Activated naive CD8-positive, alpha-beta T cell treated with anti-CD3 and anti-CD28 coated beads, Interleukin-2, amount 10 ng/mL, durations not matched to agents 7 days and 5 days (primary cell): ENCODE data around the gene LRRC42. TPM values are rescaled to one million over a fixed set of nuclear protein-coding genes. Genes with fewer than 3 reads are reported as not detected.

Source experiments
- ATAC-seq: fragments of 150-1000 bp; cut with Tn5 transposase; one replicate; pipeline ENCODE4 v1.10.0; 2021; ENCODE audit warnings: low read depth, moderate library complexity
- POLR2A ChIA-PET: fragments of 350-600 bp; sonication (Branson Sonifier 250); formaldehyde crosslinking; loops from one replicate; lab custom pipeline; 2021; ENCODE audit warnings: antibody characterized with exemption; lab: Charles Lee
- DNase-seq: peaks from one replicate; pipeline ENCODE4 v3.0.0; 2021
- H3K27ac Mint-ChIP-seq: one replicate; pipeline ENCODE4 v1.8.0; 2022; ENCODE audit warnings: mild to moderate bottlenecking, mixed read lengths
- H3K27me3 Mint-ChIP-seq: one replicate; pipeline ENCODE4 v1.8.0; 2022; ENCODE audit warnings: mild to moderate bottlenecking, moderate library complexity, mixed read lengths
- H3K36me3 Mint-ChIP-seq: one replicate; pipeline ENCODE4 v1.8.0; 2021; ENCODE audit warnings: mild to moderate bottlenecking, mixed read lengths
- H3K4me1 Mint-ChIP-seq: one replicate; pipeline ENCODE4 v1.8.0; 2021; ENCODE audit warnings: mixed read lengths
- H3K4me3 Mint-ChIP-seq: one replicate; pipeline ENCODE4 v1.8.0; 2022; ENCODE audit warnings: mild to moderate bottlenecking, moderate library complexity, mixed read lengths
- H3K9me3 Mint-ChIP-seq: one replicate; pipeline ENCODE4 v1.8.0; 2021; ENCODE audit warnings: mixed read lengths
- total RNA-seq, 2 experiments: library from RNA; stranded (reverse); gene quantifications; one replicate each; pipeline ENCODE4 v1.2.3, GENCODE V29; 2021

LRRC42 gene
- total RNA-seq, 2 experiments from 2014 or later: 18.8 to 20.2 TPM

GRCh38 chr1:54008876-54009275 lies 62.7 kb downstream of the LRRC42 start:
- POLR2A ChIA-PET: no interaction called here
- Mint-ChIP-seq H3K36me3 (no peaks in the 10 kb centered on the region), H3K4me1 (no peaks in the 10 kb centered on the region), H3K9me3 (no peaks in the 10 kb centered on the region), H3K4me3 (no peak overlapping the region), H3K27me3 (no peaks in the 10 kb centered on the region), H3K27ac (no peak overlapping the region)
- no peak for DNase-seq
- no peak for ATAC-seq

- H3K4me3 Mint-ChIP-seq: no peak overlapping the region
- H3K36me3 Mint-ChIP-seq: no peaks in the 10 kb centered on the region
- H3K4me1 Mint-ChIP-seq: no peaks in the 10 kb centered on the region
- H3K9me3 Mint-ChIP-seq: no peaks in the 10 kb centered on the region
- no peak for ATAC-seq
- no peaks in the 10 kb centered on the region for H3K27me3 Mint-ChIP-seq
- no peak overlapping the region for H3K27ac Mint-ChIP-seq
- POLR2A ChIA-PET: no interaction called here
- DNase-seq: no peak
These were observed 63.3 kb downstream of the LRRC42 start for GRCh38 chr1:54009406-54009805.

- no peak overlapping the region for H3K27ac Mint-ChIP-seq
- H3K36me3 Mint-ChIP-seq: no peaks in the 10 kb centered on the region
- ATAC-seq (no peak), DNase-seq (no peak)
- H3K4me3 Mint-ChIP-seq: no peak overlapping the region
- no peaks in the 10 kb centered on the region for H3K27me3 Mint-ChIP-seq
- POLR2A ChIA-PET: no interaction called here
- no peaks in the 10 kb centered on the region for H3K4me1 Mint-ChIP-seq
- H3K9me3 Mint-ChIP-seq: no peaks in the 10 kb centered on the region
These were observed 64.4 kb downstream of the LRRC42 start for GRCh38 chr1:54010415-54011117.

GRCh38 chr1:54011316-54012007 lies 65.3 kb downstream of the LRRC42 start:
- H3K27me3 Mint-ChIP-seq: no peaks in the 10 kb centered on the region
- no peak overlapping the region for H3K4me3 Mint-ChIP-seq
- ATAC-seq: no peak
- no peak for DNase-seq
- no peaks in the 10 kb centered on the region for H3K9me3 Mint-ChIP-seq
- H3K27ac Mint-ChIP-seq: no peak overlapping the region
- H3K36me3 Mint-ChIP-seq: no peaks in the 10 kb centered on the region
- H3K4me1 Mint-ChIP-seq: no peaks in the 10 kb centered on the region
- POLR2A ChIA-PET: no interaction called here

- no peaks in the 10 kb centered on the region for H3K4me1 Mint-ChIP-seq
- no peaks in the 10 kb centered on the region for H3K27me3 Mint-ChIP-seq
- no peaks in the 10 kb centered on the region for H3K36me3 Mint-ChIP-seq
- POLR2A ChIA-PET: no interaction called here
- ATAC-seq (no peak), DNase-seq (no peak)
- H3K4me3 Mint-ChIP-seq: no peak overlapping the region
- no peaks in the 10 kb centered on the region for H3K9me3 Mint-ChIP-seq
- no peak overlapping the region for H3K27ac Mint-ChIP-seq
These were observed 65.8 kb downstream of the LRRC42 start for GRCh38 chr1:54012008-54012325.

- POLR2A ChIA-PET: interaction anchor here (0.5 kb wide), 1 partner anchor 473 kb away, joined by 5 read pairs; no protein-coding TSS in a partner anchor
- ATAC-seq: no peak
- no peaks in the 10 kb centered on the region for H3K4me1 Mint-ChIP-seq
- H3K36me3 Mint-ChIP-seq: no peaks in the 10 kb centered on the region
- no peak overlapping the region for H3K4me3 Mint-ChIP-seq
- DNase-seq: no peak
- H3K9me3 Mint-ChIP-seq: no peaks in the 10 kb centered on the region
- no peaks in the 10 kb centered on the region for H3K27me3 Mint-ChIP-seq
- no peak overlapping the region for H3K27ac Mint-ChIP-seq
These were observed 66.7 kb downstream of the LRRC42 start for GRCh38 chr1:54012863-54013262.

- ATAC-seq: no peak
- DNase-seq: no peak
- no peaks in the 10 kb centered on the region for H3K4me1 Mint-ChIP-seq
- POLR2A ChIA-PET: no interaction called here
- no peaks in the 10 kb centered on the region for H3K9me3 Mint-ChIP-seq
- H3K27me3 Mint-ChIP-seq: no peaks in the 10 kb centered on the region
- H3K27ac Mint-ChIP-seq: no peak overlapping the region
- H3K4me3 Mint-ChIP-seq: no peak overlapping the region
- no peaks in the 10 kb centered on the region for H3K36me3 Mint-ChIP-seq
These were observed 67.4 kb downstream of the LRRC42 start for GRCh38 chr1:54013393-54014008.

GRCh38 chr1:54014009-54014629 lies 68.0 kb downstream of the LRRC42 start:
- no peak overlapping the region for H3K27ac Mint-ChIP-seq
- no peaks in the 10 kb centered on the region for H3K9me3 Mint-ChIP-seq
- no peaks in the 10 kb centered on the region for H3K27me3 Mint-ChIP-seq
- no peaks in the 10 kb centered on the region for H3K36me3 Mint-ChIP-seq
- H3K4me1 Mint-ChIP-seq: no peaks in the 10 kb centered on the region
- DNase-seq: no peak
- no peak overlapping the region for H3K4me3 Mint-ChIP-seq
- no peak for ATAC-seq
- POLR2A ChIA-PET: interaction anchor here (0.6 kb wide), 1 partner anchor 46 kb away, joined by 4 read pairs; no protein-coding TSS in a partner anchor

- Mint-ChIP-seq H3K4me3 (no peak overlapping the region), H3K27ac (no peak overlapping the region), H3K27me3 (no peaks in the 10 kb centered on the region), H3K9me3 (no peaks in the 10 kb centered on the region), H3K36me3 (no peaks in the 10 kb centered on the region), H3K4me1 (no peaks in the 10 kb centered on the region)
- POLR2A ChIA-PET: interaction anchor here (0.5 kb wide), 1 partner anchor 958 kb away, joined by 4 read pairs; no protein-coding TSS in a partner anchor
- ATAC-seq (no peak), DNase-seq (no peak)
These were observed 70.5 kb downstream of the LRRC42 start for GRCh38 chr1:54016343-54017282.

Other genes with a start within 250 kb of the LRRC42 start
- gene GLIS1, start 207.2 kb upstream of the LRRC42 start, total RNA-seq: not detected
- 10 to 100 TPM; 19.0 to 19.5 TPM for gene NDC1, start 108.1 kb upstream of the LRRC42 start, total RNA-seq
- 10 to 100 TPM; 16.9 to 19.5 TPM for gene YIPF1, start 56.6 kb upstream of the LRRC42 start, total RNA-seq
- gene DIO1, start 52.2 kb upstream of the LRRC42 start, total RNA-seq: not detected
- 10 to 100 TPM; 76.7 to 81.6 TPM for gene IFT25, start 651 bp upstream of the LRRC42 start, total RNA-seq
- not detected for gene LDLRAD1, start 71.8 kb downstream of the LRRC42 start, total RNA-seq
- gene TMEM59, start 106.9 kb downstream of the LRRC42 start, total RNA-seq: 100 to 1,000 TPM; 182 to 192 TPM
- 10 to 100 TPM; 11.7 to 13.5 TPM for gene TCEANC2, start 107.3 kb downstream of the LRRC42 start, total RNA-seq
- under 1 TPM; 0.11 to 0.20 TPM for gene CDCP2, start 206.7 kb downstream of the LRRC42 start, total RNA-seq